HuH-7 (cell line): ENCODE measurements around the gene CSN1S1.

Source experiments
- DNase-seq: peaks from one replicate; pipeline ENCODE4 v3.0.0; 2011; ENCODE audit warnings: low spot score

Gene CSN1S1

GRCh38 chr4:69994782-69995181, 63.9 kb downstream of the CSN1S1 start:
- DNase-seq: no peak

GRCh38 chr4:69995526-69996016, 64.7 kb downstream of the CSN1S1 start, which contains the start of gene STATH:
Gene STATH (plus strand): TSS chr4:69995966. CDS start chr4:69998438, 2,472 bp downstream.
- no peak for DNase-seq
